Colonic mucosa (tissue), 4 donors: ENCODE measurements around the gene MTCL1. TPM values are rescaled to one million over a fixed set of nuclear protein-coding genes. Genes with fewer than 3 reads are reported as not detected.

Experiments used
- DNase-seq: peaks from one replicate; pipeline ENCODE4 v3.0.0-alpha.2; 2020
- H3K27ac ChIP-seq: fragments of 200-600 bp; one replicate; pipeline ENCODE4 v1.8.0; 2021
- H3K27me3 ChIP-seq: fragments of 200-600 bp; one replicate; pipeline ENCODE4 v1.8.0; 2021
- H3K36me3 ChIP-seq: fragments of 200-600 bp; one replicate; pipeline ENCODE4 v1.8.0; 2021
- H3K4me1 ChIP-seq: fragments of 200-600 bp; one replicate; pipeline ENCODE4 v1.8.0; 2021; ENCODE audit warnings: mild to moderate bottlenecking
- H3K4me3 ChIP-seq: fragments of 200-600 bp; one replicate; pipeline ENCODE4 v1.8.0; 2021
- H3K9ac ChIP-seq, 2 donors: one replicate each; pipeline ENCODE4 v1.7.0; 2013; ENCODE audit warnings: control low read depth in 2 of 2, low read depth in 2 of 2, low read length in 2 of 2
- H3K9me3 ChIP-seq: fragments of 200-600 bp; one replicate; pipeline ENCODE4 v1.8.0; 2021
- intact Hi-C: fragments of 100-400 bp; cut with DNase I; formaldehyde crosslinking; loops from one replicate; pipeline ENCODE4 v1.14.1; 2022
- total RNA-seq, 2 donors: library from RNA; stranded (reverse); fragmentation: NEBNext Ultra II Directional in 1 of 2; extraction: Animal tissue kit (Norgen Biotek cat#: 25700) in 1 of 2; gene quantifications; one replicate each; pipeline ENCODE4 v1.2.1, GENCODE V29; 2021
- TF ChIP-seq, protein P1 (sequence below): fragments of 200-600 bp; IDR thresholded peaks from one replicate; pipeline ENCODE4 v1.8.0; 2022; ENCODE audit warnings: antibody characterized with exemption, mild to moderate bottlenecking
- donor health status: healthy.
- donor health status: DM: no; HTN: no; CAD: no.
- donor health status: DM: no; HTN: no; CAD: no.

MTCL1 gene
- total RNA-seq, 2 donors from 2014 or later = 2.3 to 20.8 TPM

DNA sequence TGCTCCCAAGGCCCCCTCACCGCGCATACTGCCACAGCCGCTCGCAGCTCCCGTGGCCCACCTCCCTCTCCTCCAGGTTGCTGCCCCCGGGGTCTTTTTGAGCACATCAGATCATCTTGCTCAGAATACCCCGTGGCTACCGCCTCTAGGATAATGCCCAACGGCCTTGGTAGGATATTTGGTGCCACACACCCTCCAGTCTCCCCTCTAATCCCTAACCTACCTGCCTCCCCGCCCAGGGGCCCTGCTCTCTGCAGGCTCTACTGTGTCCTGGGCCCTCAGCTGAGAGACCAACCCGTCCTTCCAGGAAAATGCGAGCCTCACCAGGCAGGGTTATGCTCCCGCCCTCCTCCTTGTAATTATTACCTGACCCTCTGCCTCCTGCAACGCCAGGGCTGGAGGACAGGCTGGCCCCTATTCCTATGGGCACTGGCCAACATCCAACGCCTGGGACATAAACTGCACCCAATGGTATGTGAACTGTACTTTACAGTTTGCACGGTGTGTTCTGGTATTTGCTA, 1.5 kb upstream of the MTCL1 start:
- Histone ChIP-seq H3K4me1 (peaks cover 15% of the 10 kb centered on the region), H3K9ac (peak overlapping the region in 1 of 2 donors; percentile 43), H3K27me3 (peaks cover 12% of the 10 kb centered on the region), H3K9me3 (no peaks in the 10 kb centered on the region), H3K27ac (peak overlapping the region; percentile 75), H3K36me3 (no peaks in the 10 kb centered on the region), H3K4me3 (peak overlapping the region; percentile 55)
- intact Hi-C loops = no loop called here
- TF ChIP-seq, protein P1, sequence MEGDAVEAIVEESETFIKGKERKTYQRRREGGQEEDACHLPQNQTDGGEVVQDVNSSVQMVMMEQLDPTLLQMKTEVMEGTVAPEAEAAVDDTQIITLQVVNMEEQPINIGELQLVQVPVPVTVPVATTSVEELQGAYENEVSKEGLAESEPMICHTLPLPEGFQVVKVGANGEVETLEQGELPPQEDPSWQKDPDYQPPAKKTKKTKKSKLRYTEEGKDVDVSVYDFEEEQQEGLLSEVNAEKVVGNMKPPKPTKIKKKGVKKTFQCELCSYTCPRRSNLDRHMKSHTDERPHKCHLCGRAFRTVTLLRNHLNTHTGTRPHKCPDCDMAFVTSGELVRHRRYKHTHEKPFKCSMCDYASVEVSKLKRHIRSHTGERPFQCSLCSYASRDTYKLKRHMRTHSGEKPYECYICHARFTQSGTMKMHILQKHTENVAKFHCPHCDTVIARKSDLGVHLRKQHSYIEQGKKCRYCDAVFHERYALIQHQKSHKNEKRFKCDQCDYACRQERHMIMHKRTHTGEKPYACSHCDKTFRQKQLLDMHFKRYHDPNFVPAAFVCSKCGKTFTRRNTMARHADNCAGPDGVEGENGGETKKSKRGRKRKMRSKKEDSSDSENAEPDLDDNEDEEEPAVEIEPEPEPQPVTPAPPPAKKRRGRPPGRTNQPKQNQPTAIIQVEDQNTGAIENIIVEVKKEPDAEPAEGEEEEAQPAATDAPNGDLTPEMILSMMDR = no peak
- DNase-seq = no peak

DNA sequence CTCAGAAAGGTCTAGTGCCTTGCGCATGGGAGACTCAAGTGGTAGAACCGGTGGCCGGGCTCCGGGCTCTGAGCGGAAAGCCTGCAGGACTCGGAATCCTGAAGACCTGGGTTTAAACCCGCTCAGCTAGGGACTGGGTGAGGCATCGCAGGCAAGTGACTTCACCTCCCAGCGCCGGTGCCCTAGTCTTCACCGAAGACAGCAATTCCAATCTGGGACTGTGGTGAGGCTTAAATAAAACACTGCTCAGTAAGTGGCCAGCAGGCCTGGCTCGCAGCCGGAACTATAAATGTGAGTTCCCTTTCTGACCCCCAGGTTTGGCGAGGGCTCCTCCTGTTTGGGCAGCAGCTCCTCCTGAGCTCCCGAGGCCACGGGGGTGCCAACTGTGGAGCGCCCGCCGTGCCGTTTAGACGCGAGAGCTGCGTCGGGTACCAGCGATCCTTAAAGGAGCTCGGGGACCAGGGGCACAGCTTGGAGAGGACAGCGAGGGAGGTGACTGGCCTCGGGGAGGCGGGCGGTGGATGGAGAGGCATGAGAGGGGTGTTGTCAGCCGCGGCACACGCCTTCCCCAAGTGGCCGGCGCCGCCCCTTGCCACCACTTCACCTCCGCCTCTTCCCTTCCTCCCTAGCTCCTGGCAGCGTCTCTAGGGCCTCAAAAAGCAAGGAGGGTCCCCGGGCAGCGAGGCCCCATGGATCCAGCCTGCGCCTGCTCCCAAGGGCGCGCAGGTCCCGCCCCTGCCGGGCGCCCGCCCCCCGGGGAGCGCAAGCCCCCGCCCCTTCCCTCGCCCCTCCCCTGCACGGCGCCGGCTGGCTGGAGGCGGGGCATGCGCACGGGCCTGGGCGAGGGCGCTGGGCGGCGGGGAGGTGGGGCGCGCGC, 757 bp upstream of the MTCL1 start:
- peak; percentile 89 for DNase-seq
- Histone ChIP-seq H3K27me3 (peaks cover 9% of the 10 kb centered on the region), H3K27ac (peak overlapping the region; percentile 75), H3K9ac (peak overlapping the region; percentile 43 to 66), H3K4me1 (peaks cover 15% of the 10 kb centered on the region), H3K36me3 (no peaks in the 10 kb centered on the region), H3K9me3 (no peaks in the 10 kb centered on the region), H3K4me3 (peak overlapping the region; percentile 55)
- TF ChIP-seq, protein P1 = no peak
- intact Hi-C loops = loop anchor here (5.0 kb wide), 1 partner anchor 93 kb away; no protein-coding TSS in a partner anchor

DNA sequence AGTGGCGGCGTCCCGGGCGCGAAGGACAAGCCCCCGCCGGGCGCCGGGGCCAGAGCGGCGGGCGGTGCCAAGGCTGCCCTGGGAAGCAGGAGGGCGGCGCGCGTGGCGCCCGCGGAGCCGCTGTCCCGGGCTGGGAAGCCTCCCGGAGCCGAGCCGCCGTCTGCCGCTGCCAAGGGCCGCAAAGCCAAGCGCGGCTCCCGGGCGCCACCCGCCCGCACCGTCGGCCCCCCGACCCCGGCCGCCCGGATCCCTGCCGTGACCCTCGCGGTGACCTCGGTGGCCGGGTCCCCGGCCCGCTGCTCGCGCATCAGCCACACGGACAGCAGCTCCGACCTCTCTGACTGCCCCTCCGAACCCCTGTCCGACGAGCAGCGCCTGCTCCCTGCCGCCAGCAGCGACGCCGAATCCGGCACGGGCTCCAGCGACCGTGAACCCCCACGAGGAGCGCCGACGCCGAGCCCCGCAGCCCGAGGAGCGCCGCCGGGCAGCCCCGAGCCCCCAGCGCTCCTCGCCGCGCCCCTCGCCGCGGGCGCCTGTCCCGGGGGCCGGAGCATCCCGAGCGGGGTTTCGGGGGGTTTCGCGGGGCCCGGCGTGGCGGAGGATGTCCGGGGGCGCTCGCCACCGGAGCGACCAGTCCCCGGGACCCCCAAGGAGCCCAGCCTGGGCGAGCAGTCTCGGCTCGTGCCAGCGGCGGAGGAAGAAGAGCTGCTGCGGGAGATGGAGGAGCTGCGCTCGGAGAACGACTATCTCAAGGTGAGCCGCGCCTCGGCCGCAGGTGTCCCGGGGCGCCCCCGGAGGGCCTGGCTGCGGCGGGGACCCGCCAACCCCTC, 820 bp downstream of the MTCL1 start:
- Histone ChIP-seq H3K4me3 (peak overlapping the region; percentile 54), H3K27me3 (peaks cover 9% of the 10 kb centered on the region), H3K9me3 (no peaks in the 10 kb centered on the region), H3K4me1 (peaks cover 15% of the 10 kb centered on the region), H3K36me3 (no peaks in the 10 kb centered on the region), H3K27ac (peak overlapping the region; percentile 12), H3K9ac (peak overlapping the region in 1 of 2 donors; percentile 69)
- intact Hi-C loops = loop anchor here (5.0 kb wide), 1 partner anchor 91 kb away; no protein-coding TSS in a partner anchor
- no peak for DNase-seq
- TF ChIP-seq, protein P1 = no peak

DNA sequence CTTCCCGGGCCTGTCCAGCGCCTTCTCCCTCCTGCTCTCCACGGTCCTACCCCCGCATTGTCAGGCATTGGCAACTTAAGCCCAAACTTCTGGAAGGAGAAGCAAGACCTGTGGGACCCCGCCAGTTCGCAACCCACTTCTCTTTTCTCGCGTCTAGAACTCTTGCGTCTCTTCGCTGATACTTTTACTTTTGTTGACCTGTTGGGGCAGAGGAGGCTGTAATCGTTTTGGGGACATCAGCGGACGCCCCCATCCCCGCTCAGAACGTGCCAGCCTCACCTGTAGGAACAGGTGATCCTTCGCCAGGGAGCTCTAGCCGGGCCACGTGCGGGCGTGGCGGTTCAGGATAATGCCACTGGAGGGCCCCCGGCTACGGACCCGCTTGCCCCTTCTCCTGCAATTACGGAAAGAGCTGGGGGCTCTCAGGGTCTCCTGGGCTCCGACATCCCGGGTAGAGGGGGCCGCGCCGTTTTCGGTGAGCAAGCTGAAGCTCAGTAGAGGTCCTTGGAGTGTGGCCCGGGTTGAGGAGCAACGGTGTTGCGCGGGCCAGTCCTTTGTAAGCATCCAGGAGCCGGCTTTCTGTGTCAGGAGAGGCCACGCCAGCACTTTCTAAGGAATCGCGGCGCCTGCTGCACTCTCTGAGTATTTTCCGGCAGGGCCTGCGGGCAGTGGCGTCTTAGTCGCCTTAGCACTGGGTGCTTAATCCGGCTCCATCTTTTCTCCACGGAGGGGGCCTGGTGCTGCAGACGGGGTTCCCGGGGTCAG, 1.6 kb downstream of the MTCL1 start:
- H3K36me3 ChIP-seq = no peaks in the 10 kb centered on the region
- TF ChIP-seq, protein P1 = no peak
- DNase-seq = no peak
- H3K4me3 ChIP-seq = peak overlapping the region; percentile 54
- no peaks in the 10 kb centered on the region for H3K9me3 ChIP-seq
- H3K27me3 ChIP-seq = peaks cover 9% of the 10 kb centered on the region
- H3K9ac ChIP-seq = peak overlapping the region in 1 of 2 donors; percentile 69
- intact Hi-C loops = loop anchor here (5.0 kb wide), 1 partner anchor 90 kb away; no protein-coding TSS in a partner anchor
- H3K4me1 ChIP-seq = peaks cover 9% of the 10 kb centered on the region
- H3K27ac ChIP-seq = peak overlapping the region; percentile 12
